AML-193 (cell line): Measurements from ENCODE around the gene ZNF677.
"Not testable (repeated sequence)": the region's sequence is repeated elsewhere in the genome, so short reads cannot be mapped to it uniquely, and the experiment has no call there.

Experiments
- DNase-seq, 2 experiments: peaks; one replicate each; lab custom pipeline; 2025; lab: John Stamatoyannopoulos, UW

The ZNF677 gene

DNA sequence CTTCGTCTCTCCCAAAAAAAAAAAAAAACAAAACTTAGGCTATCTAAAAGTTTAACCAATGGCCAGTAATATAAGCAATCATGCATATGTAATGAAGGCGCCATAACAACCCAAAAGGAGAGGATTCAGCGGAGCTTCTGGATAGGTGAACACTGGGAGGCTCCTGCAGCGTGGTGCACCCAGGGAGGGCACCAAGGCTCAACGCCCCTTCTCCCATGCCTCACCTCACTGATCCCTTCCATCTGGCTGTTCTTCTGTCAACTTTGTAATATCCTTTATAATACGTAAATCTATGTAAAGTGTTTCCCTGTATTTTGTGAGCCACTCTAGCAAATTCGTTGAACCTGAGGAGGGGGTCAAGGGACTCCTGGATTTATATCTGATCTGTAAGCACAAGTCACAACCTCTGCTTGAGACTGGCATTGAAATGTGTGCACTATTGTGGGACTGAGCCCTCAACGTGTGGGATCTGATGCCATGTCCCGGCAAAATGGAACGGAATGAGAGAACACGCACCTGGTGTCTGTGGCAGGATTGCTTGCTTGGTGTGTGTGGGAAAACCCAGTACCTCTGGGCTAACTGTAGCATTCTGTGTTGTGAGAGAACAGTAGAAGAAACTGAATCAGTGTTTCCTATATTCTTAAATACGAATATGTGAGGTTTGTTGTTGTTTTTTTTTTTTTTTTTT lies 61.0 kb downstream of the ZNF677 start:
- DNase-seq = no peak

GRCh38 chr19:53192771-53193534 lies 61.7 kb downstream of the ZNF677 start, which contains the start of gene ZNF665:
Gene ZNF665, minus strand, starts transcription at chr19:53193358. Its CDS starts 10,460 bp downstream, at chr19:53182898.
- peak; percentile 80 for DNase-seq

GRCh38 chr19:53190253-53190652 lies 64.4 kb downstream of the ZNF677 start:
- no peak for DNase-seq

- not testable (repeated sequence) for DNase-seq
Measured at GRCh38 chr19:53189691-53190198, 64.9 kb downstream of the ZNF677 start.
